ENCODE results near the gene HS6ST1.

DNA sequence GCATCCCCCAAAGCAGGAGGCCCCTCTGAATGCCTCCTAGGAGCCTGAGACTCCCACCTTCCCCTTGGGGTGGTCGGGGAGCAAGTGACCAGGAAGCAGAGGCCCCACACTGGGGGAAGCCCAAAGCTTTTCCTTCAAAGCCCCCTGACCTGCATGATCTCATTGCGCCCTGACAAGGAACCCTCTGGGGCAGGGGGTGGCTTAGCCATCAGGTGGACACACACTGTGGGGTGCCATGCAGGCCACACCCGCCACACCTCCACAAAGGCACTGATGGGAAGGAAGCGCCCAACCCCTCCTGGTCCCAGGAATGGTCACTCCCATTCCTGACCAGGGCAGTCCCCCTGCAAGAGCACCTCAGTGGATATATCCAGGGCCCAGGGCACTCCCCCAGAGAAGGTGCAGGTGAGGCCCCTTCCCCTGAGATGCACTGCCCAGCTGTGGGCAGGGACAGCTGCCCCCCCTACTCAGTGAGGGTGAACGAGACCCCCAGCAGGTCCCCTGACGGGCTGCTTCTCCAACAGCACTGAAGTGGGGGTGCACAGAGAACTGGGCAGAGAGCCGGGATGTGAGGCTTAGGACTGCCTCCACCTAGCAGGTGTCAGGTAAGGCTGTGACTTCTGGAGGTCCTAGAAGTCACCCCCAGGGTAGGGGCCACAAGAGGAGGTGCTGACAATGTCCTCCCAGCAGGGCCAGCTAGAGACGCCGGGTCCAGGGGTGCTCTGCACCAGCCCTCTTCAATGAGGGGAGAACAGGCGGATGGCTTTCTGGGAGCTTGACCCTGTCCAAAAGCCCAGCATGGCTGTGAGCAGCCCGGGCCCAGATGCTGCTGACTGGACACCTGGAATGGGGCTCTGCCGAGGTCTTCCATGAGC is 31.5 kb downstream of the HS6ST1 start:
- TF ChIP-seq OVOL3 (tag by site-specific recombination; IDR thresholded peaks at IDR 0.05) (no peak), ZNF521 (tag by site-specific recombination; IDR thresholded peaks at IDR 0.05) (no peak), ZNF221 (tag by site-specific recombination; IDR thresholded peaks at IDR 0.05; ENCODE audit: borderline replicate concordance) (no peak)
